Loucy (cell line): Measurements from ENCODE around the gene CCNB1.

Source experiments
- CTCF ChIP-seq: fragments of 200-600 bp; sonication (generic); conservative IDR thresholded peaks from 2 replicates; pipeline ENCODE4 v1.5.1; 2014; ENCODE audit warnings: mild to moderate bottlenecking, antibody characterized with exemption, low read length
- EZH2phosphoT487 ChIP-seq: fragments of 200-600 bp; IDR thresholded peaks from 2 replicates; pipeline ENCODE4 v1.6.1; 2018; ENCODE audit warnings: antibody characterized with exemption, mild to moderate bottlenecking, moderate library complexity, borderline replicate concordance

GRCh38 chr5:69140827-69141226 lies 26.1 kb upstream of the CCNB1 start:
- TF ChIP-seq CTCF: no peak
- TF ChIP-seq EZH2phosphoT487: no peak
